HG03196 (cell line): ENCODE results near the gene TTLL11.

ENCODE experiments used
- ATAC-seq: cut with Tn5 transposase; IDR thresholded peaks from one replicate; pipeline ENCODE4 v1.9.1; 2021; ENCODE audit not compliant: unreplicated experiment

Gene TTLL11

GRCh38 chr9:122110100-122110833 is 17.2 kb upstream of the TTLL11 start:
- no peak for ATAC-seq

- no peak for ATAC-seq
Observed at GRCh38 chr9:122109035-122109813, 16.1 kb upstream of the TTLL11 start.

- no peak for ATAC-seq
Observed at GRCh38 chr9:122107291-122107805, 14.2 kb upstream of the TTLL11 start.

GRCh38 chr9:122106576-122106975 is 13.5 kb upstream of the TTLL11 start:
- ATAC-seq = no peak

- ATAC-seq = no peak
Observed at GRCh38 chr9:122103985-122104384, 10.9 kb upstream of the TTLL11 start.

- ATAC-seq = no peak
Observed at GRCh38 chr9:122102156-122102555, 9.0 kb upstream of the TTLL11 start.

GRCh38 chr9:122100756-122101155 is 7.6 kb upstream of the TTLL11 start:
- no peak for ATAC-seq

GRCh38 chr9:122099271-122099869 is 6.3 kb upstream of the TTLL11 start:
- no peak for ATAC-seq

- ATAC-seq = no peak
Observed at GRCh38 chr9:122097679-122098315, 4.7 kb upstream of the TTLL11 start.

GRCh38 chr9:122096620-122097415 is 3.7 kb upstream of the TTLL11 start:
- ATAC-seq = no peak

GRCh38 chr9:122095010-122095767 is 2.1 kb upstream of the TTLL11 start:
- ATAC-seq = no peak

- ATAC-seq = no peak
Observed at GRCh38 chr9:122091682-122092592, 1.2 kb downstream of the TTLL11 start.

- no peak for ATAC-seq
Observed at GRCh38 chr9:122090981-122091380, 2.1 kb downstream of the TTLL11 start.

GRCh38 chr9:122090287-122090883 is 2.7 kb downstream of the TTLL11 start:
- no peak for ATAC-seq

- ATAC-seq = no peak
Observed at GRCh38 chr9:122088880-122089706, 4.0 kb downstream of the TTLL11 start.

- no peak for ATAC-seq
Observed at GRCh38 chr9:122087406-122088200, 5.5 kb downstream of the TTLL11 start.

- no peak for ATAC-seq
Observed at GRCh38 chr9:122086873-122087272, 6.2 kb downstream of the TTLL11 start.
